Testis (tissue), 3 donors: Measurements from ENCODE around the gene CACNA2D1. TPM values are rescaled to one million over a fixed set of nuclear protein-coding genes. Genes with fewer than 3 reads are reported as not detected.

Source experiments
- DNase-seq: peaks from one replicate; pipeline ENCODE4 v3.0.0-alpha.2; 2019
- H3K27ac ChIP-seq, 2 donors: fragments of 200-600 bp; sonication (generic); one replicate each; pipeline ENCODE4 v1.5.1; 2019
- H3K27me3 ChIP-seq: fragments of 200-600 bp; sonication (generic); one replicate; pipeline ENCODE4 v1.5.1; 2019
- H3K36me3 ChIP-seq: fragments of 200-600 bp; sonication (generic); one replicate; pipeline ENCODE4 v1.5.1; 2017; ENCODE audit warnings: low read depth; ENCODE audit errors: missing control alignments
- H3K4me1 ChIP-seq: fragments of 200-600 bp; sonication (generic); one replicate; pipeline ENCODE4 v1.5.1; 2019
- H3K4me3 ChIP-seq, 2 donors: fragments of 200-600 bp; sonication (generic); one replicate each; pipeline ENCODE4 v1.5.1; 2017 to 2019
- H3K9me3 ChIP-seq: fragments of 200-600 bp; sonication (generic); one replicate; pipeline ENCODE4 v1.5.1; 2017
- POLR2A ChIP-seq: fragments of 450-650 bp; IDR thresholded peaks from one replicate; pipeline ENCODE4 v1.6.1; 2017; ENCODE audit warnings: antibody characterized with exemption, mild to moderate bottlenecking, moderate library complexity
- WGBS, 2 donors: methylation state at CpG; one replicate each; pipeline ENCODE4 v1.1.5; 2018; 5-methylcytosine and 5-hydroxymethylcytosine counted together
- intact Hi-C: fragments of 100-400 bp; cut with DNase I; formaldehyde crosslinking; loops from one replicate; pipeline ENCODE4 v1.15.1; 2023; ENCODE audit warnings: low total_unique reads
- polyA plus RNA-seq: library from polyadenylated mRNA; stranded (reverse); fragments of 350-450 nt; fragmentation: Illumina TruSeq; extraction: RNeasy Lipid Tissue Mini Kit (QIAGEN cat#74804); gene quantifications from one replicate; pipeline ENCODE4 v1.2.3, GENCODE V29; 2014; ENCODE audit warnings: low read depth, low replicate concordance; ENCODE audit not compliant: insufficient read depth
- total RNA-seq, 2 donors: library from RNA; depleted of rRNA; stranded (reverse); fragments of >200 nt; gene quantifications; one replicate each; pipeline ENCODE4 v1.2.3, GENCODE V29; 2016
- TF ChIP-seq, protein P1 (sequence below), 3 experiments: fragments of 450-650 bp in 2 of 3; fragments of 200-600 bp in 1 of 3; sonication (generic) in 1 of 3; IDR thresholded peaks; one replicate each; pipeline ENCODE4 v1.5.1; 2016 to 2019; ENCODE audit warnings: antibody characterized with exemption in 3 of 3, mild to moderate bottlenecking in 2 of 3, moderate library complexity in 1 of 3

CACNA2D1 gene
- total and polyA plus RNA-seq, 3 donors from 2014 or later: 5.4 to 29.1 (median 28.0) TPM

DNA sequence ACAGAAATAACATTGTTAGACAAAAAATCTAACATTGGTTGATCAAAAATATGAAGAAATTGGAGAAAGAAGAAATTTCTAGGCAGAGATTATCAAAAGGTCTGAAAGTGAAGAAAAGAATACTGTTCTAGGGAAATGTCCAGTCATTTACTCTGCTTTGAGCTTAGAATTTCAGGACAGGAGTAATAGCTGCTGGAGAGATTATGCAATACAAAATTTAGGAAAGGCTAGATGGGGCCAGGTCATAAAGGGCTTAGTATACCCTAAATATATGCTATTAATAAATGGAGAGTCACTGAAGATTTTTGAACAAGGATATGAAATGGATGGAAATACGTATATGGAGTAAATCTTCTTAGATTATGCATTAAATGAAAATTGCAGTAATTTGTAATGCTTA lies 279.2 kb downstream of the CACNA2D1 start:
- no peak for DNase-seq
- Histone ChIP-seq H3K4me3 (no peak overlapping the region), H3K4me1 (no peaks in the 10 kb centered on the region), H3K9me3 (no peaks in the 10 kb centered on the region), H3K36me3 (no peaks in the 10 kb centered on the region), H3K27me3 (no peaks in the 10 kb centered on the region), H3K27ac (no peak overlapping the region)
- TF ChIP-seq, protein P1, sequence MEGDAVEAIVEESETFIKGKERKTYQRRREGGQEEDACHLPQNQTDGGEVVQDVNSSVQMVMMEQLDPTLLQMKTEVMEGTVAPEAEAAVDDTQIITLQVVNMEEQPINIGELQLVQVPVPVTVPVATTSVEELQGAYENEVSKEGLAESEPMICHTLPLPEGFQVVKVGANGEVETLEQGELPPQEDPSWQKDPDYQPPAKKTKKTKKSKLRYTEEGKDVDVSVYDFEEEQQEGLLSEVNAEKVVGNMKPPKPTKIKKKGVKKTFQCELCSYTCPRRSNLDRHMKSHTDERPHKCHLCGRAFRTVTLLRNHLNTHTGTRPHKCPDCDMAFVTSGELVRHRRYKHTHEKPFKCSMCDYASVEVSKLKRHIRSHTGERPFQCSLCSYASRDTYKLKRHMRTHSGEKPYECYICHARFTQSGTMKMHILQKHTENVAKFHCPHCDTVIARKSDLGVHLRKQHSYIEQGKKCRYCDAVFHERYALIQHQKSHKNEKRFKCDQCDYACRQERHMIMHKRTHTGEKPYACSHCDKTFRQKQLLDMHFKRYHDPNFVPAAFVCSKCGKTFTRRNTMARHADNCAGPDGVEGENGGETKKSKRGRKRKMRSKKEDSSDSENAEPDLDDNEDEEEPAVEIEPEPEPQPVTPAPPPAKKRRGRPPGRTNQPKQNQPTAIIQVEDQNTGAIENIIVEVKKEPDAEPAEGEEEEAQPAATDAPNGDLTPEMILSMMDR (IDR thresholded peaks at IDR 0.05): no peak
- no peak for TF ChIP-seq POLR2A
- intact Hi-C loops: no loop called here
- 83 to 98% methylated on average over 1 of the region's 1 CpG for WGBS, 2 donors

DNA sequence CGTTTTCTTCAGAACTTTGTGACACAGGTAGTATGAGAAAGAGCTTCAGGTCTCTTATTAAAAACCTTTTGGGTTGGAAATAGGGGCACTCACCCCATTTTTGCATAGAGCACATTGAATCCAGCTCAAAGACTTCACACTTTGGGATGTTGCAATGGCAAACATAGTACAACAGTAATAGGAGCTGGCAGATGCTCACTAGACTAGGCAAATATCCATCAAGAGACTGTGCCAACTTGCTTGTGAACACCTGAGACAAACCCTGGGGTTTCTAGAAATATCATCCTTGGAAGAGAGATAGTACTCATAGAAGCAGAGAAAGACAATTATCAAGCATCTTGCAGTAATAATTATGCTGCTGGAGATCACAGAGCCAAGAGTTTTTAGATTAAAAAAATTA lies 280.0 kb downstream of the CACNA2D1 start:
- Histone ChIP-seq H3K36me3 (no peaks in the 10 kb centered on the region), H3K4me1 (no peaks in the 10 kb centered on the region), H3K27me3 (no peaks in the 10 kb centered on the region), H3K27ac (no peak overlapping the region), H3K9me3 (no peaks in the 10 kb centered on the region), H3K4me3 (no peak overlapping the region)
- no peak for DNase-seq
- TF ChIP-seq, protein P1 (IDR thresholded peaks at IDR 0.05): no peak
- TF ChIP-seq POLR2A: no peak
- intact Hi-C loops: no loop called here
- 81 to 91% methylated on average over 1 of the region's 1 CpG for WGBS, 2 donors

DNA sequence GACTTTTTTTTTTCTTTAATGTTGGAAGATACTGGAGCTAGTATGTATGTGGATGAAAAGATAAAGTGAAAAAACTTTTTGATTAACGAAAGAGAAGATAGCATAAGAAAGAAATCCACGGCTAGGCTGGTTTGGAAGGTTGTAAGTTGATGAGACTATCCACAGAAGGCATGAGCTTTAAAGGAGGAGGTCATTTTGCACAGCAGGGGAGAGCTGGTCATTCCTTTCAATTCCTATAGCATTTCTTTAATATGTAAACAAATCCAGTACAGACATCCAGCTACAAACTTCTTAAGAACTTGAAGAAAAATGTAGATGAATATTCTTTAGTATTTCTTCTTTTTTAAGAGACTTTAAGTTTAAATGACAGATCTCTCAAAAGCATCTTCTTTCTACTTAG lies 281.3 kb downstream of the CACNA2D1 start:
- Histone ChIP-seq H3K36me3 (no peaks in the 10 kb centered on the region), H3K27ac (no peak overlapping the region), H3K4me1 (no peaks in the 10 kb centered on the region), H3K9me3 (no peaks in the 10 kb centered on the region), H3K4me3 (no peak overlapping the region), H3K27me3 (no peaks in the 10 kb centered on the region)
- no peak for DNase-seq
- TF ChIP-seq POLR2A: no peak
- TF ChIP-seq, protein P1 (IDR thresholded peaks at IDR 0.05): no peak
- WGBS, 2 donors: 39 to 79% methylated on average over 2 of the region's 2 CpGs
- intact Hi-C loops: no loop called here

DNA sequence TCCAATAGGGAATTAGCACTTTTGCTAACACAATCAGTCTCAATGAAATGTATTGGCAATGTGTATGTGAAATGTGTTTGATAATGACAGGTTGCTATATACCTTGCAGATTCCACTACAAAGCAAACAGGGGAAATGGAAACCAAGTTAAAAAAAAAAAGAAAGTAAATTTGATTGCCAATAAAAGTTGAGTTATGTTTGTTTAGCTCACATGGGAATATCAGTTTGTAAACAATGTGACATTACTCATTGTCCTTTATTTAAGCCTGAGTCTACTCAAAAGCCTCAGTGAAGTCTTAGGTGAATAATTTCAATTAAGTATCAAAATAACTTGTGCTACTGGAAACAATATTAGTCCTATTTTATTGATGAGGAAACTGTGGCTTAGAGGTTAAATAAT lies 285.2 kb downstream of the CACNA2D1 start:
- Histone ChIP-seq H3K36me3 (no peaks in the 10 kb centered on the region), H3K27ac (no peak overlapping the region), H3K4me1 (no peaks in the 10 kb centered on the region), H3K4me3 (no peak overlapping the region), H3K27me3 (no peaks in the 10 kb centered on the region), H3K9me3 (no peaks in the 10 kb centered on the region)
- intact Hi-C loops: no loop called here
- no peak for DNase-seq
- no peak for TF ChIP-seq POLR2A
- TF ChIP-seq, protein P1 (IDR thresholded peaks at IDR 0.05): no peak

DNA sequence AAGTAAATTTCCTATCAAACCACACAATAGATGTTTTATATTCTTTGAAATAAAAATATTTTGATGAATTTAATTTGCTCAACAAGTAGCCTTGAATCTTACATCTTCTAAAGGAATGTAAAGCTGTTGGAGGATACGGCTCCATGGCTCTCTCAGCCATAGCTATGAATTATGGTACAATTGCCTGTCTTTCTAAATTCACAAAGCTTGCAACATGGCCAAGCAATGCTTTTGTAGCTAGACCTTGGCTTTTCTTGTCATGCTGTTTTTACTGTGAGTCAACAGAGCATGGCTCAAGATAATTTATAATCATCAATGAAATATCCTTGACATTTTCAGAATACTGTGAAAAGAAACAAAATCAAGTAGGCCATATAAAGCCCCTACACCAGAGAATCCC lies 286.7 kb downstream of the CACNA2D1 start:
- H3K36me3 ChIP-seq: no peaks in the 10 kb centered on the region
- TF ChIP-seq, protein P1 (IDR thresholded peaks at IDR 0.05): no peak
- no peak for TF ChIP-seq POLR2A
- H3K4me3 ChIP-seq: no peak overlapping the region
- 94% methylated on average over 1 of the region's 1 CpG for WGBS, 2 donors
- H3K9me3 ChIP-seq: no peaks in the 10 kb centered on the region
- intact Hi-C loops: no loop called here
- no peaks in the 10 kb centered on the region for H3K27me3 ChIP-seq
- DNase-seq: no peak
- no peak overlapping the region for H3K27ac ChIP-seq
- no peaks in the 10 kb centered on the region for H3K4me1 ChIP-seq
